AG20443 (cell line): ENCODE measurements around the gene ATP6V1E1.

Source experiments
- DNase-seq: peaks from one replicate; pipeline ENCODE4 v3.0.0; 2012; ENCODE audit warnings: low spot score, mixed read lengths

ATP6V1E1 gene

DNA sequence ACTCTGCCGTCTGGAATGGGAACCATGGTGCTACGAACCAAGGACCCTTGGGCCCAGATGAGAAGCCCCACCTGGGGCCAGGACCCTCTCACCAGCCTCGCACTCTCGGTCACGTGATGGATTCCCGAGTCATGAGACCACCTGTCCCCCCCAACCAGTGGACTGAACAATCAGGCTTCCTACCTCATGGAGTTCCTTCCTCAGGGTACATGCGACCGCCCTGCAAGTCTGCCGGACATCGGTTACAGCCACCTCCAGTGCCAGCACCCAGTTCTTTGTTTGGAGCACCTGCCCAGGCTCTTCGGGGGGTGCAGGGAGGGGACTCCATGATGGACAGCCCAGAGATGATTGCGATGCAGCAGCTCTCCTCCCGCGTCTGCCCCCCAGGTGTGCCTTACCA is 86.1 kb downstream of the ATP6V1E1 start:
- DNase-seq = no peak
